Thyroid gland (tissue), 4 donors: ENCODE data around the gene PTGDS.
A peak's percentile ranks its signal among the peaks of the same experiment; 100 is the strongest.

ENCODE experiments used
- CTCF ChIP-seq, 6 experiments: fragments of 200-600 bp in 3 of 6; fragments of 450-650 bp in 3 of 6; sonication (generic) in 3 of 6; IDR thresholded peaks; one replicate each; pipeline ENCODE4 v1.5.1; 2016 to 2019; ENCODE audit warnings: antibody characterized with exemption in 6 of 6, mild to moderate bottlenecking in 2 of 6, inconsistent platforms in 1 of 6, moderate library complexity in 1 of 6
- POLR2A ChIP-seq, 2 donors: fragments of 450-650 bp; IDR thresholded peaks; one replicate each; pipeline ENCODE4 v1.6.1; 2017; ENCODE audit warnings: antibody characterized with exemption in 2 of 2, mild to moderate bottlenecking in 2 of 2, moderate library complexity in 1 of 2

GRCh38 chr9:136951541-136952320 is 25.6 kb upstream of the PTGDS start, which contains the start of gene LCN12:
- TF ChIP-seq POLR2A (IDR thresholded peaks at IDR 0.05) (peak in 1 of 2 donors; percentile 76), CTCF (IDR thresholded peaks at IDR 0.05) (no peak)
